Skeletal muscle satellite cell (primary cell): ENCODE measurements around the gene CALM3.
A peak's percentile ranks its signal among the peaks of the same experiment; 100 is the strongest.

Source experiments
- H3K27me3 ChIP-seq: 2 replicates; pipeline ENCODE4 v1.7.0; 2013; ENCODE audit warnings: low read length; ENCODE audit not compliant: control insufficient read depth, insufficient read depth
- H3K36me3 ChIP-seq: 2 replicates; pipeline ENCODE4 v1.7.0; 2013; ENCODE audit warnings: mild to moderate bottlenecking, control low read depth, low read length; ENCODE audit not compliant: insufficient read depth
- H3K4me1 ChIP-seq: 2 replicates; pipeline ENCODE4 v1.7.0; 2013; ENCODE audit warnings: low read length; ENCODE audit not compliant: control insufficient read depth, insufficient read depth
- H3K4me2 ChIP-seq: 2 replicates; pipeline ENCODE4 v1.7.0; 2013; ENCODE audit warnings: mild to moderate bottlenecking, low read length
- H3K4me3 ChIP-seq: 2 replicates; pipeline ENCODE4 v1.7.0; 2013; ENCODE audit warnings: low read length
- H3K9ac ChIP-seq: 2 replicates; pipeline ENCODE4 v1.7.0; 2013; ENCODE audit warnings: mild to moderate bottlenecking, low read depth, low read length, moderate library complexity
- H3K9me3 ChIP-seq: replicated peaks from 2 replicates; pipeline ENCODE4 v1.7.0; 2013; ENCODE audit warnings: mild to moderate bottlenecking, control low read depth, low read length

CALM3 gene

GRCh38 chr19:46630586-46631205 is 29.6 kb downstream of the CALM3 start:
- H3K4me1 ChIP-seq, result peaks cover 16% of the 10 kb centered on the region
- H3K4me2 ChIP-seq, result no peak overlapping the region

DNA sequence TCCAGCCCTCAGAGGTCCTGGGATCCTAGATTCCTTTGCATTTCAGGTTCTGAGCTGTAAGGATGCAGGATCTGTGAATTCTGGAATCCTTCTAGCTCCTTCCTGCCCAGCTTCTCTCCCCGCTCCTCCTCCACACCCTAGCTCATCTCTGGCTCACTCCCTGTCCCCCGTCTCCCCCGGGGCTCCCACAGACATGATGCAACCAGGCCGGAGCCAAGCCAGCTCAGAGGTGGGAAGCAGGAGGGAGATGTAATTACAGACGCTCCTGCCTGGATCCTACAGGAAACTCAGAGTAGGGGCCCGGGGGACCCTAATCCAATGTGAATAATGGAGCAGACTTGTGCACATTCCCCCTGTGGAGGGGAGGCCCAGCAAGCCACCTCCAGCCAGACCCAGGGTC is 30.4 kb downstream of the CALM3 start:
- peaks cover 15% of the 10 kb centered on the region for H3K4me1 ChIP-seq
- H3K36me3 ChIP-seq, result no peaks in the 10 kb centered on the region
- no peak overlapping the region for H3K9ac ChIP-seq
- H3K9me3 ChIP-seq, result no peaks in the 10 kb centered on the region
- H3K27me3 ChIP-seq, result peaks cover 24% of the 10 kb centered on the region
- no peak overlapping the region for H3K4me3 ChIP-seq
- H3K4me2 ChIP-seq, result no peak overlapping the region

More at GRCh38 chr19:46630586-46631205, 29.6 kb downstream of the CALM3 start:
- no peak overlapping the region for H3K9ac ChIP-seq
- no peak overlapping the region for H3K4me3 ChIP-seq
- H3K27me3 ChIP-seq, result peaks cover 18% of the 10 kb centered on the region
- no peaks in the 10 kb centered on the region for H3K9me3 ChIP-seq
- no peaks in the 10 kb centered on the region for H3K36me3 ChIP-seq

GRCh38 chr19:46633130-46633529 is 32.0 kb downstream of the CALM3 start:
- Histone ChIP-seq H3K27me3 (peaks cover 25% of the 10 kb centered on the region), H3K36me3 (no peaks in the 10 kb centered on the region), H3K4me2 (no peak overlapping the region), H3K4me1 (peaks cover 15% of the 10 kb centered on the region), H3K9me3 (no peaks in the 10 kb centered on the region), H3K4me3 (no peak overlapping the region), H3K9ac (no peak overlapping the region)

DNA sequence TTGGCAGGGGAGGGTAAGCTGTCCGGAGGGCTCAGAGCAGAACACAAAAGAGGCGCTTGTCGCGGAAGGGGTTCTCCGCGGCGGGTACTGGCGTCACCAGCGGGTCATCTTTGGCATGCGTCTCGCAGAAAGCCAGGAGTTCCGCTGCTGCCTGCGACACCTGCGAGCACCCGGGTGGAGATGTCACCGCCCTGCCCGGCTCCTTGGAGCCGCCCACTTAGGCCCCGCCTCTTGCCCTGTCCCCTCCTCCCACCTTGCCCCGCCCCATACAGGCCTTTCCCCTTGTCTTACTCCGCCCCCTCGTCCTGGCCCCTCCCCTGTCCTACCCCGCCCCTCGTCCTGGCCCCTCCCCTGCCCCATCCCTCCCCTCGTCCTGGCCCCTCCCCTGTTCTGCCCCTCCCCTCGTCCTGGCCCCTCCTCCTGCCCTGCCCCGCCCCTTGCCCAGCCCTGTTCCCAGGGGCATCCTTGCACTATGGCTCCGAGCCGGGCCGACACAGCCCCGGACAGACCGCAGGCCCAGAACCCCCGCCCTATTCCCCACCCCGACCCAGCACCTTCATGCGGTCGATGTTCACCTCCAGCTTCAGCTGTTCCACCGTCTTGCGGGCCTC is 33.0 kb downstream of the CALM3 start:
- H3K4me3 ChIP-seq, result peak overlapping the region; percentile 61
- H3K9me3 ChIP-seq, result no peaks in the 10 kb centered on the region
- peak overlapping the region; percentile 81 for H3K4me2 ChIP-seq
- no peak overlapping the region for H3K9ac ChIP-seq
- H3K36me3 ChIP-seq, result no peaks in the 10 kb centered on the region
- peaks cover 24% of the 10 kb centered on the region for H3K4me1 ChIP-seq
- H3K27me3 ChIP-seq, result peaks cover 29% of the 10 kb centered on the region

DNA sequence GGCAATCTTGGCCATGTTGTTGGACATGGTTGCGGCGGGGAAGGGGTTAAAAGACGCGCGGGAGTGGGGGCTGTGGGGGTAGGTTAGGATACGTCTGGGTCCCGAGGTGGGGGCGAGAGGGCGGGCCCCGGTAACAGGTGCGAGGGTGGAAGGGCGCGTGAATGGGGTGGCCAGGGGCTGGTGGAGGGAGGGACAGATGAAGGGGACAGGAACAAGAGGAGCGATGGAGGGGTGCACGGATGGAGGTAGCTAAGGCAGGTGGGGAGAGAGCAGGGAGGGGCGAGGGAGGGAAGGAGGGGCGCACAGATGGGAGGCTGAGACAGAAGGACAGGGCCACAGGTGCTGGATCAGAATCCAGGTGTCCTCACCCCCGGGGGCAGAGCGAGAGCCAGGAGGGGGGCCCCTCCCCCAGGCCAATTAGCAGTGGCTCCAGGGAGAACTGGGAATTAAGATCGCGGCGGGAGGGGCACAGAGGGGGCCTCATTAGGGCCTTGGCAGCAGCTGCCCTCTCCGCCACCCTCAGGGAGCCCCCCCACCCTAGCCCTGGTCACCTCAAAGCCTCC is 33.6 kb downstream of the CALM3 start:
- no peaks in the 10 kb centered on the region for H3K36me3 ChIP-seq
- peaks cover 30% of the 10 kb centered on the region for H3K4me1 ChIP-seq

GRCh38 chr19:46635920-46636761 is 35.0 kb downstream of the CALM3 start, which contains the start of gene GNG8:
Gene GNG8 (minus strand): TSS chr19:46636202. CDS start chr19:46634682, 1,520 bp downstream.
- Histone ChIP-seq H3K4me1 (peaks cover 27% of the 10 kb centered on the region), H3K9me3 (no peaks in the 10 kb centered on the region), H3K36me3 (no peaks in the 10 kb centered on the region), H3K27me3 (peaks cover 37% of the 10 kb centered on the region), H3K4me2 (no peak within 1 kb of the TSS), H3K4me3 (no peak within 1 kb of the TSS), H3K9ac (no peak within 1 kb of the TSS)

More for the DNA sequence above, 33.6 kb downstream of the CALM3 start:
- peaks cover 30% of the 10 kb centered on the region for H3K27me3 ChIP-seq
- peak overlapping the region; percentile 60 for H3K4me3 ChIP-seq
- no peaks in the 10 kb centered on the region for H3K9me3 ChIP-seq
- peak overlapping the region; percentile 81 for H3K4me2 ChIP-seq
- no peak overlapping the region for H3K9ac ChIP-seq

DNA sequence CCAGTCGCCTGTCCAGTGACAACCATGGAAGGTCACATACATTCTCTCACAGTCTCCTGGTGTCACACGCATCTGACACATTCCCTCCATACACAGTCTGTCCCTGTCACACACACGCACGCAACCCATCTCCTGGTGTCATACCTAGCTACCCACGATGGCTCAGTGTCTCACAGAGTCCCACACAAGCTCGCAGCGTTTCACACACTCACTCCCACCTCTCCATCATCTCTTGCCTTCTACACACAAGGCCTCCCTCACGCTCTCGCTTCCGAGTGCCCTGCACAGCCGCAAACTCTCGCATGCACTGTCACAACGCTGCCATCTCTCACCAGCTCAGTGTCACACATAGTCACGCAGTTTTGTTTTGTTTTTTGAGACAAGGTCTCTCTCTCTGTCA is 36.1 kb downstream of the CALM3 start:
- Histone ChIP-seq H3K9me3 (no peaks in the 10 kb centered on the region), H3K4me1 (peaks cover 22% of the 10 kb centered on the region), H3K36me3 (no peaks in the 10 kb centered on the region), H3K4me3 (no peak overlapping the region), H3K9ac (no peak overlapping the region), H3K4me2 (no peak overlapping the region), H3K27me3 (peaks cover 37% of the 10 kb centered on the region)

DNA sequence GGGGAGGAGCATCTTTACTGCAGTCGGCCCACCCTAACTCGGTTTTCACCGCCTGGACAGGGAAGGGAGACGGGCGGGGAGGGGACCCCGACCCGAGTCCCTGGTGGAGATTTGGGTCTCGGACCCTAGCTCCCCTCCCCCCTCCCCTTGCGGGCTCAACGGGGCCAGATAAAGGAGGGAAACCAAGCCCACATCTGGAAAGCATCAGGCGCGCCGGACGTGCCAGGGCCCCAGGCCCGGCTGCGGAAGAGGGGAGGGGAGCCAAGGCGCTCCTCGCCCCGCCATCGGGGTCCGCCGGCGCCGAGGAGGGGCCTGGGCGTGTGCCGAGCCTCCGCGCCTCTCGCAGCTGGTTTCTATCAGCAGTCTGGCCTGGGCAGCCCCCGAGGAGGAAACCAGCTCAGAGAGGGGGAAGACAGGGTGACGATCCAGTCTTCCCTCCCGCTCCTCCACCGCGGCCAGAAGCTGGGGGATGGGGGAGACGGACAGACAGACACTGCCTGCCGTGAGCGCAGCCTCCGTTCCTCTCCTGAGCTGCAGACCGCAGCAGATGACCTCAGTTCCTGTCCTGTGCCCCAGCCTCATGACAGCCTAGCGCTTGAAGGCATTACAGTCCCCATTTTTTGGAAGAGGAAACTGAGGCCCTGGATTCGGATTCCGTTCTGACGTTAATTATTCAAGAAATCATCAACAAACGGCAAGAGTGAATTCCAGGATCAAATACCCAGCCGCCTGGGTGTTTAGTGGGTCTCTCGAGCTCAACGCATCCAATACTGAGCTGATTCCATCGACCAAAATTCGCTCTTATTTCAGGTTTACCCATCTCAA is 38.4 kb downstream of the CALM3 start:
- Histone ChIP-seq H3K4me2 (peak overlapping the region; percentile 85), H3K9me3 (no peaks in the 10 kb centered on the region), H3K36me3 (no peaks in the 10 kb centered on the region), H3K27me3 (peaks cover 30% of the 10 kb centered on the region), H3K4me1 (peaks cover 20% of the 10 kb centered on the region), H3K4me3 (peak overlapping the region; percentile 64), H3K9ac (peak overlapping the region; percentile 42)

GRCh38 chr19:46640656-46641055 is 39.5 kb downstream of the CALM3 start:
- Histone ChIP-seq H3K4me2 (no peak overlapping the region), H3K27me3 (peaks cover 23% of the 10 kb centered on the region), H3K9me3 (no peaks in the 10 kb centered on the region), H3K4me3 (no peak overlapping the region), H3K4me1 (peaks cover 18% of the 10 kb centered on the region), H3K9ac (no peak overlapping the region), H3K36me3 (no peaks in the 10 kb centered on the region)

DNA sequence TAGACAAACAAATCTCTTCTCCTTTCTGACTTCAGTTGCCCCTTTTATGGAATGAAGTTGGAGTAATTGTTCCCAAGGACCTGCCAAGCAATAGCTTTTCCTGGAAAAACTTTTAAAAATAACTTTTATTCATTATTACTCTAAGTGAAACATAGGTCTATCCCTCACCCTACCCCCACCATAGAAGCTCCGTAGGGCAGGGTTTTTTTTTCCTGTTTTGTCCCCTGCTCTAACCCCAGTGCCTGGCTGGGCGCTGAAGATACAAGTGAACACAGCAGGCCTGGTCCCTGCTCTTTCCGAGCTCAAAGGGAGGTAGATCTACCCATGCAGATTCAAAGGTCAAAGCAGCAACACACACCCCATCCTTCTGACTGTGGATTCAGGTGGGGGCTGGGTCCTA is 43.6 kb downstream of the CALM3 start:
- H3K27me3 ChIP-seq, result peaks cover 21% of the 10 kb centered on the region

More for the DNA sequence above, 43.6 kb downstream of the CALM3 start:
- Histone ChIP-seq H3K9me3 (peaks cover 6% of the 10 kb centered on the region), H3K9ac (no peak overlapping the region), H3K4me3 (no peak overlapping the region), H3K36me3 (no peaks in the 10 kb centered on the region), H3K4me2 (no peak overlapping the region), H3K4me1 (peaks cover 3% of the 10 kb centered on the region)
